Activated CD4-positive, alpha-beta T cell treated with anti-CD3 and anti-CD28 coated beads for 36 hours (primary cell): ENCODE measurements around the gene MAP2K4. TPM values are rescaled to one million over a fixed set of nuclear protein-coding genes. Genes with fewer than 3 reads are reported as not detected.
"Not testable (repeated sequence)": the region's sequence is repeated elsewhere in the genome, so short reads cannot be mapped to it uniquely, and the experiment has no call there.

Experiments
- ATAC-seq: fragments of 200-7000 bp; cut with Tn5 transposase; one replicate; pipeline ENCODE4 v1.10.0; 2021; ENCODE audit warnings: mild to moderate bottlenecking, moderate library complexity
- CTCF ChIA-PET: fragments of 350-600 bp; sonication (Branson Sonifier 250); formaldehyde crosslinking; loops from one replicate; lab custom pipeline; 2021; ENCODE audit warnings: antibody characterized with exemption; lab: Charles Lee
- POLR2A ChIA-PET: fragments of 350-600 bp; sonication (Branson Sonifier 250); formaldehyde crosslinking; loops from one replicate; lab custom pipeline; 2021; ENCODE audit warnings: antibody characterized with exemption, inconsistent platforms; lab: Charles Lee
- DNase-seq: peaks from one replicate; pipeline ENCODE4 v3.0.0-alpha.2; 2020
- H3K27ac Mint-ChIP-seq: one replicate; pipeline ENCODE4 v1.8.0; 2021; ENCODE audit warnings: mixed read lengths
- H3K27me3 Mint-ChIP-seq: one replicate; pipeline ENCODE4 v1.8.0; 2021; ENCODE audit warnings: mixed read lengths
- H3K36me3 Mint-ChIP-seq: one replicate; pipeline ENCODE4 v1.8.0; 2021; ENCODE audit warnings: low read depth, mixed read lengths
- H3K4me1 Mint-ChIP-seq: one replicate; pipeline ENCODE4 v1.8.0; 2021; ENCODE audit warnings: mixed read lengths
- H3K4me3 Mint-ChIP-seq: one replicate; pipeline ENCODE4 v1.8.0; 2021; ENCODE audit warnings: mild to moderate bottlenecking, moderate library complexity, mixed read lengths
- H3K9me3 Mint-ChIP-seq: one replicate; pipeline ENCODE4 v1.8.0; 2021; ENCODE audit warnings: low read depth, mixed read lengths
- intact Hi-C, 2 experiments: fragments of 100-400 bp; cut with DNase I in 1 of 2; cut with micrococcal nuclease in 1 of 2; formaldehyde crosslinking; loops; one replicate each; pipeline versions ENCODE4 v1.14.2 to v1.15.1; 2022 to 2024; cut with DNase I, micrococcal nuclease
- microRNA-seq: library from miRNA; unstranded; fragments of <30 nt; microRNA quantifications from one replicate; pipeline ENCODE4 v1.2.0, GENCODE V29; 2021; ENCODE audit warnings: borderline replicate concordance
- total RNA-seq, 2 experiments: library from RNA; stranded (reverse); gene quantifications; one replicate each; pipeline ENCODE4 v1.2.3, GENCODE V29; 2021

The MAP2K4 gene
- total RNA-seq, 2 experiments from 2014 or later, result 30.1 to 36.2 TPM

- H3K4me3 Mint-ChIP-seq, result no peak overlapping the region
- H3K27ac Mint-ChIP-seq, result no peak overlapping the region
- intact Hi-C loops, result no loop called here
- H3K9me3 Mint-ChIP-seq, result peaks cover 6% of the 10 kb centered on the region
- H3K4me1 Mint-ChIP-seq, result no peaks in the 10 kb centered on the region
- ChIA-PET CTCF (no interaction called here), POLR2A (no interaction called here)
- DNase-seq (no peak), ATAC-seq (no peak)
- H3K36me3 Mint-ChIP-seq, result peaks cover 78% of the 10 kb centered on the region
- no peaks in the 10 kb centered on the region for H3K27me3 Mint-ChIP-seq
Measured at GRCh38 chr17:12140685-12141084, 120.0 kb downstream of the MAP2K4 start.

GRCh38 chr17:12162187-12162586, 141.5 kb downstream of the MAP2K4 start:
- H3K27ac Mint-ChIP-seq, H3K36me3 Mint-ChIP-seq, DNase-seq, ATAC-seq, intact Hi-C loops, H3K4me1 Mint-ChIP-seq, H3K27me3 Mint-ChIP-seq, H3K4me3 Mint-ChIP-seq, POLR2A ChIA-PET: not testable (repeated sequence)
- CTCF ChIA-PET, result interaction anchor here (0.6 kb wide), 1 partner anchor 856 kb away, joined by 3 read pairs; the partner anchor contains the start of gene ELAC2
- peaks cover 29% of the 10 kb centered on the region for H3K9me3 Mint-ChIP-seq

- DNase-seq (no peak), ATAC-seq (no peak)
- Mint-ChIP-seq H3K4me1 (no peaks in the 10 kb centered on the region), H3K4me3 (no peak overlapping the region), H3K9me3 (peaks cover 20% of the 10 kb centered on the region), H3K27me3 (peaks cover 1% of the 10 kb centered on the region), H3K36me3 (no peaks in the 10 kb centered on the region), H3K27ac (no peak overlapping the region)
- ChIA-PET CTCF (no interaction called here), POLR2A (no interaction called here)
- intact Hi-C loops, result no loop called here
Measured at GRCh38 chr17:12164085-12164484, 143.4 kb downstream of the MAP2K4 start.

- intact Hi-C loops, result no loop called here
- ATAC-seq (no peak), DNase-seq (no peak)
- ChIA-PET POLR2A (no interaction called here), CTCF (no interaction called here)
- Mint-ChIP-seq H3K4me1 (no peaks in the 10 kb centered on the region), H3K36me3 (no peaks in the 10 kb centered on the region), H3K27ac (no peak overlapping the region), H3K27me3 (peaks cover 3% of the 10 kb centered on the region), H3K4me3 (no peak overlapping the region), H3K9me3 (no peaks in the 10 kb centered on the region)
Measured at GRCh38 chr17:12178644-12179330, 158.1 kb downstream of the MAP2K4 start.

GRCh38 chr17:12180644-12181261, 160.1 kb downstream of the MAP2K4 start:
- POLR2A ChIA-PET, result no interaction called here

GRCh38 chr17:12187658-12188057, 167.0 kb downstream of the MAP2K4 start:
- no peak overlapping the region for H3K27ac Mint-ChIP-seq
- intact Hi-C loops, result loop anchor here in 1 of 2 experiments (10.0 kb wide), 1 partner anchor 817 kb away; no protein-coding TSS in a partner anchor
- ChIA-PET CTCF (no interaction called here), POLR2A (no interaction called here)
- DNase-seq (no peak), ATAC-seq (no peak)
- H3K4me1 Mint-ChIP-seq, result no peaks in the 10 kb centered on the region
- H3K4me3 Mint-ChIP-seq, result no peak overlapping the region
- H3K9me3 Mint-ChIP-seq, result peaks cover 18% of the 10 kb centered on the region
- no peaks in the 10 kb centered on the region for H3K36me3 Mint-ChIP-seq
- H3K27me3 Mint-ChIP-seq, result peaks cover under 1% of the 10 kb centered on the region

More at GRCh38 chr17:12180644-12181261, 160.1 kb downstream of the MAP2K4 start:
- CTCF ChIA-PET, result interaction anchor here (0.6 to 2.0 kb wide), 9 partner anchors 16 to 830 kb away, joined by 3 to 11 read pairs (median 3); no protein-coding TSS in a partner anchor
- H3K36me3 Mint-ChIP-seq, result no peaks in the 10 kb centered on the region
- peaks cover 3% of the 10 kb centered on the region for H3K27me3 Mint-ChIP-seq
- no peaks in the 10 kb centered on the region for H3K9me3 Mint-ChIP-seq
- H3K4me1 Mint-ChIP-seq, result no peaks in the 10 kb centered on the region
- ATAC-seq (no peak), DNase-seq (peak; percentile 38)
- no peak overlapping the region for H3K27ac Mint-ChIP-seq
- H3K4me3 Mint-ChIP-seq, result no peak overlapping the region
- intact Hi-C loops, result loop anchor here (2.0 to 10.0 kb wide), 4 partner anchors 76 to 824 kb away; no protein-coding TSS in a partner anchor

GRCh38 chr17:12193144-12193735, 172.6 kb downstream of the MAP2K4 start:
- DNase-seq, result no peak
- Mint-ChIP-seq H3K36me3 (no peaks in the 10 kb centered on the region), H3K4me1 (no peaks in the 10 kb centered on the region), H3K4me3 (no peak overlapping the region), H3K27ac (no peak overlapping the region), H3K27me3 (peaks cover 5% of the 10 kb centered on the region), H3K9me3 (peaks cover 11% of the 10 kb centered on the region)
- POLR2A ChIA-PET, result no interaction called here
- CTCF ChIA-PET, result no interaction called here
- ATAC-seq, result no peak
- intact Hi-C loops, result no loop called here

Small RNA genes lying within 50 kb of the gene (microRNA-seq; reads per million reads assigned to microRNA genes)
- 3,129 reads per million, percentile 92 among the genes with 10 or more reads in this experiment for gene MIR744

Other genes starting within 250 kb of the MAP2K4 start
- 1 to 10 TPM; 7.3 to 7.4 TPM for gene ZNF18, start 23.4 kb upstream of the MAP2K4 start, total RNA-seq